ENCODE results near the gene BCAS4.
A peak's percentile ranks its signal among the peaks of the same experiment; 100 is the strongest.

Gene BCAS4

GRCh38 chr20:50867805-50868204, 72.9 kb downstream of the BCAS4 start:
- H3K9me3 ChIP-seq (ENCODE audit: control insufficient read depth, insufficient read depth, low read length): no peaks in the 10 kb centered on the region
- H3K27ac ChIP-seq (ENCODE audit: low read depth, low read length): no peak overlapping the region
- no peak overlapping the region for H3K4me2 ChIP-seq (ENCODE audit: low read length)
- no peaks in the 10 kb centered on the region for H3K9me2 ChIP-seq (replicated peaks; ENCODE audit: control insufficient read depth, low read length)
- no peaks in the 10 kb centered on the region for H3F3A ChIP-seq (ENCODE audit: control insufficient read depth, insufficient read depth)
- TF ChIP-seq CTCF (IDR thresholded peaks at IDR 0.05; ENCODE audit: low read depth, low read length, poor library complexity, severe bottlenecking): no peak
- no peak for TF ChIP-seq EZH2phosphoT487 (IDR thresholded peaks at IDR 0.05; ENCODE audit: borderline replicate concordance, low read length)
- peaks cover 74% of the 10 kb centered on the region for H3K79me2 ChIP-seq (ENCODE audit: control insufficient read depth, low read length)
- H3K4me3 ChIP-seq (ENCODE audit: low read length): no peak overlapping the region
- H3K27me3 ChIP-seq (ENCODE audit: control insufficient read depth, low read length): no peaks in the 10 kb centered on the region
- peaks cover 73% of the 10 kb centered on the region for H3K36me3 ChIP-seq (ENCODE audit: control insufficient read depth, low read length)
- peaks cover 40% of the 10 kb centered on the region for H3K4me1 ChIP-seq (ENCODE audit: control insufficient read depth, low read length)
- no peaks in the 10 kb centered on the region for H4K20me1 ChIP-seq (ENCODE audit: control insufficient read depth, insufficient read depth, low read depth, low read length)

GRCh38 chr20:50868509-50869495, 73.9 kb downstream of the BCAS4 start:
- no peaks in the 10 kb centered on the region for H3K9me2 ChIP-seq (replicated peaks; ENCODE audit: control insufficient read depth, low read length)
- H3K4me1 ChIP-seq (ENCODE audit: control insufficient read depth, low read length): peaks cover 42% of the 10 kb centered on the region
- H4K20me1 ChIP-seq (ENCODE audit: control insufficient read depth, insufficient read depth, low read depth, low read length): no peaks in the 10 kb centered on the region
- H3K9me3 ChIP-seq (ENCODE audit: control insufficient read depth, insufficient read depth, low read length): no peaks in the 10 kb centered on the region
- H3K27ac ChIP-seq (ENCODE audit: low read depth, low read length): no peak overlapping the region
- H3K79me2 ChIP-seq (ENCODE audit: control insufficient read depth, low read length): peaks cover 74% of the 10 kb centered on the region
- no peak overlapping the region for H3K4me3 ChIP-seq (ENCODE audit: low read length)
- TF ChIP-seq EZH2phosphoT487 (IDR thresholded peaks at IDR 0.05; ENCODE audit: borderline replicate concordance, low read length): no peak
- TF ChIP-seq CTCF (IDR thresholded peaks at IDR 0.05; ENCODE audit: low read depth, low read length, poor library complexity, severe bottlenecking): no peak
- peaks cover 78% of the 10 kb centered on the region for H3K36me3 ChIP-seq (ENCODE audit: control insufficient read depth, low read length)
- H3F3A ChIP-seq (ENCODE audit: control insufficient read depth, insufficient read depth): peaks cover 2% of the 10 kb centered on the region; the same call in 1 of the 2 replicates
- no peak overlapping the region for H3K4me2 ChIP-seq (ENCODE audit: low read length)
- no peaks in the 10 kb centered on the region for H3K27me3 ChIP-seq (ENCODE audit: control insufficient read depth, low read length)

- Histone ChIP-seq H3K4me1 (ENCODE audit: control insufficient read depth, low read length) (peaks cover 42% of the 10 kb centered on the region), H3K4me3 (ENCODE audit: low read length) (no peak overlapping the region)
Measured at GRCh38 chr20:50870561-50871161, 75.8 kb downstream of the BCAS4 start.

More at GRCh38 chr20:50870561-50871161, 75.8 kb downstream of the BCAS4 start:
- Histone ChIP-seq H3K36me3 (ENCODE audit: control insufficient read depth, low read length) (peaks cover 83% of the 10 kb centered on the region), H3K9me2 (replicated peaks; ENCODE audit: control insufficient read depth, low read length) (no peaks in the 10 kb centered on the region), H3K79me2 (ENCODE audit: control insufficient read depth, low read length) (peaks cover 63% of the 10 kb centered on the region), H3K27ac (ENCODE audit: low read depth, low read length) (no peak overlapping the region; the same call in 1 of the 2 replicates), H3K4me2 (ENCODE audit: low read length) (peak overlapping the region; percentile 49; the same call in 1 of the 2 replicates), H3K27me3 (ENCODE audit: control insufficient read depth, low read length) (no peaks in the 10 kb centered on the region), H3K9me3 (ENCODE audit: control insufficient read depth, insufficient read depth, low read length) (no peaks in the 10 kb centered on the region), H3F3A (ENCODE audit: control insufficient read depth, insufficient read depth) (peaks cover 2% of the 10 kb centered on the region; the same call in 1 of the 2 replicates), H4K20me1 (ENCODE audit: control insufficient read depth, insufficient read depth, low read depth, low read length) (no peaks in the 10 kb centered on the region)
- TF ChIP-seq EZH2phosphoT487 (IDR thresholded peaks at IDR 0.05; ENCODE audit: borderline replicate concordance, low read length): no peak
- TF ChIP-seq CTCF (IDR thresholded peaks at IDR 0.05; ENCODE audit: low read depth, low read length, poor library complexity, severe bottlenecking): no peak

Data from DOHH2 (cell line).